ENCODE measurements around the gene SUB1.

DNA sequence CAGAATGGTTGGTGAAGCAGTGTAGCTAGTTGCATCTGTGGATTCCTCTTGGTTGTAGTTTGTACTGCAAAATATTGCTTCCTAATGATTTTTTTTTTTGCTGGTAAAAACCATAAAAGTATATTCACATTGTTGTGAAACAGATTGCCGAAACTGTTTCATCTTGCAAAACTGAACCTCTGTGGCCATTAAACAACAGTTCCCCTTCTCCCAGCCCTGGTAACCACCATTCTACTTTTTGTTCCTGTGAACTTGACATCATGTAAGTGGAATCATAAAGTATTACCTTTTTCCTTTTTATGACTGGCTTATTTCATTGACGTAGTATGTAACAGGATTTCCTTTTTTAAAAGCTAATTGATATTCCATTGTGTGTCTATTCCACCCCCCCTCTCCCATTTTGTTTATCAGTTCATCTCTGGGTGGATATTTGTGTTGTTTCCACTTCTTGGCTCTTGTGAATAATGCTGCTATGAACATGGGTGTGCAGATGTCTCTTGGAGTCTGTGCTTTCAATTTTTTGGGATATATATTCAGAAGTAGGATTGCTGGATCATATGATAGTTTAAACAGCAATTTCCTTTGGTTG is 11.8 kb downstream of the SUB1 start:
- TF ChIP-seq, protein P1, sequence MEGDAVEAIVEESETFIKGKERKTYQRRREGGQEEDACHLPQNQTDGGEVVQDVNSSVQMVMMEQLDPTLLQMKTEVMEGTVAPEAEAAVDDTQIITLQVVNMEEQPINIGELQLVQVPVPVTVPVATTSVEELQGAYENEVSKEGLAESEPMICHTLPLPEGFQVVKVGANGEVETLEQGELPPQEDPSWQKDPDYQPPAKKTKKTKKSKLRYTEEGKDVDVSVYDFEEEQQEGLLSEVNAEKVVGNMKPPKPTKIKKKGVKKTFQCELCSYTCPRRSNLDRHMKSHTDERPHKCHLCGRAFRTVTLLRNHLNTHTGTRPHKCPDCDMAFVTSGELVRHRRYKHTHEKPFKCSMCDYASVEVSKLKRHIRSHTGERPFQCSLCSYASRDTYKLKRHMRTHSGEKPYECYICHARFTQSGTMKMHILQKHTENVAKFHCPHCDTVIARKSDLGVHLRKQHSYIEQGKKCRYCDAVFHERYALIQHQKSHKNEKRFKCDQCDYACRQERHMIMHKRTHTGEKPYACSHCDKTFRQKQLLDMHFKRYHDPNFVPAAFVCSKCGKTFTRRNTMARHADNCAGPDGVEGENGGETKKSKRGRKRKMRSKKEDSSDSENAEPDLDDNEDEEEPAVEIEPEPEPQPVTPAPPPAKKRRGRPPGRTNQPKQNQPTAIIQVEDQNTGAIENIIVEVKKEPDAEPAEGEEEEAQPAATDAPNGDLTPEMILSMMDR (IDR thresholded peaks at IDR 0.05; ENCODE audit: poor library complexity, severe bottlenecking), result no peak
- TF ChIP-seq POLR2AphosphoS5 (IDR thresholded peaks at IDR 0.05) (no peak), EZH2 (IDR thresholded peaks at IDR 0.05; ENCODE audit: borderline replicate concordance, insufficient read depth, low read length, poor library complexity, severe bottlenecking) (no peak), RAD21 (conservative IDR thresholded peaks at IDR 0.05) (no peak), EP300 (conservative IDR thresholded peaks at IDR 0.05; ENCODE audit: poor library complexity, severe bottlenecking) (no peak), SMC3 (conservative IDR thresholded peaks at IDR 0.05; ENCODE audit: poor library complexity) (no peak), TAF1 (IDR thresholded peaks at IDR 0.05; ENCODE audit: low read depth) (no peak)
- TF ChIP-seq, protein P2, sequence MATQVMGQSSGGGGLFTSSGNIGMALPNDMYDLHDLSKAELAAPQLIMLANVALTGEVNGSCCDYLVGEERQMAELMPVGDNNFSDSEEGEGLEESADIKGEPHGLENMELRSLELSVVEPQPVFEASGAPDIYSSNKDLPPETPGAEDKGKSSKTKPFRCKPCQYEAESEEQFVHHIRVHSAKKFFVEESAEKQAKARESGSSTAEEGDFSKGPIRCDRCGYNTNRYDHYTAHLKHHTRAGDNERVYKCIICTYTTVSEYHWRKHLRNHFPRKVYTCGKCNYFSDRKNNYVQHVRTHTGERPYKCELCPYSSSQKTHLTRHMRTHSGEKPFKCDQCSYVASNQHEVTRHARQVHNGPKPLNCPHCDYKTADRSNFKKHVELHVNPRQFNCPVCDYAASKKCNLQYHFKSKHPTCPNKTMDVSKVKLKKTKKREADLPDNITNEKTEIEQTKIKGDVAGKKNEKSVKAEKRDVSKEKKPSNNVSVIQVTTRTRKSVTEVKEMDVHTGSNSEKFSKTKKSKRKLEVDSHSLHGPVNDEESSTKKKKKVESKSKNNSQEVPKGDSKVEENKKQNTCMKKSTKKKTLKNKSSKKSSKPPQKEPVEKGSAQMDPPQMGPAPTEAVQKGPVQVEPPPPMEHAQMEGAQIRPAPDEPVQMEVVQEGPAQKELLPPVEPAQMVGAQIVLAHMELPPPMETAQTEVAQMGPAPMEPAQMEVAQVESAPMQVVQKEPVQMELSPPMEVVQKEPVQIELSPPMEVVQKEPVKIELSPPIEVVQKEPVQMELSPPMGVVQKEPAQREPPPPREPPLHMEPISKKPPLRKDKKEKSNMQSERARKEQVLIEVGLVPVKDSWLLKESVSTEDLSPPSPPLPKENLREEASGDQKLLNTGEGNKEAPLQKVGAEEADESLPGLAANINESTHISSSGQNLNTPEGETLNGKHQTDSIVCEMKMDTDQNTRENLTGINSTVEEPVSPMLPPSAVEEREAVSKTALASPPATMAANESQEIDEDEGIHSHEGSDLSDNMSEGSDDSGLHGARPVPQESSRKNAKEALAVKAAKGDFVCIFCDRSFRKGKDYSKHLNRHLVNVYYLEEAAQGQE (IDR thresholded peaks at IDR 0.05; ENCODE audit: borderline replicate concordance), result no peak
